NCI-H748 (cell line): ENCODE results near the gene KRT34.
"Not testable (repeated sequence)": the region's sequence is repeated elsewhere in the genome, so short reads cannot be mapped to it uniquely, and the experiment has no call there.

ENCODE experiments used
- DNase-seq: peaks from one replicate; lab custom pipeline; 2025; ENCODE audit not compliant: unreplicated experiment; lab: John Stamatoyannopoulos, UW

The KRT34 gene

DNA sequence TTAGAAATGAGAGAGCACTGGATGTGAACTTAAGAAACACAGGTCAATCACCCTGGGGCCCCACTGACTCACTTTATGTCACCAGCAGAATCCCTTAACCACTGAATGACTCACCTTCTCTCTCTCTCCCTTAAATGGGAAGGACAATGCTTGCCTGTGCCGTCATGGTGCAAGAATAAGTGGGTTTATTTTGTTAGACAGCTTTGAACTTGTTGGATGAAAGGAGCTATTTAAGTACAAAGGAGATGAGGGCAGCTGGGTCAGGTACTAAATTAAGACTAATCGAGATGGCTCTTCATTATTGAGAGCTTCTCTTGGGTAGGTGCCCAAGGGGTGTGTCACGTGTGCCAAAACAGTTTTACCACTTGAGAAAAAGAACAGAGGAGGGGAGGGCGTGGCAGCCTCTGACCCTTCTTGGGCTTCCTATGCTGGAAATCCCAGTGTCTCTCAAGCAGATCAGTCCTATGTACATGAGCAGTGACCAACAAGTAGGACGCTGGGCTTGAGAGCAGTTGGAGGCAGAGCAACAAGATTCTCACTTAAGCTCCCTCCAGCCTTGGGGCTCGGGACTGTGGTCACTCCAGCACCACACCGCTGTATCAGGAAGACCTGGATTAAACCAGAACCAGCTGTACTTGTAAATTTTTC, 22.0 kb upstream of the KRT34 start:
- DNase-seq: peak; percentile 91

GRCh38 chr17:41403404-41404023, 21.4 kb upstream of the KRT34 start:
- DNase-seq: no peak

GRCh38 chr17:41402161-41402560, 20.1 kb upstream of the KRT34 start:
- no peak for DNase-seq

DNA sequence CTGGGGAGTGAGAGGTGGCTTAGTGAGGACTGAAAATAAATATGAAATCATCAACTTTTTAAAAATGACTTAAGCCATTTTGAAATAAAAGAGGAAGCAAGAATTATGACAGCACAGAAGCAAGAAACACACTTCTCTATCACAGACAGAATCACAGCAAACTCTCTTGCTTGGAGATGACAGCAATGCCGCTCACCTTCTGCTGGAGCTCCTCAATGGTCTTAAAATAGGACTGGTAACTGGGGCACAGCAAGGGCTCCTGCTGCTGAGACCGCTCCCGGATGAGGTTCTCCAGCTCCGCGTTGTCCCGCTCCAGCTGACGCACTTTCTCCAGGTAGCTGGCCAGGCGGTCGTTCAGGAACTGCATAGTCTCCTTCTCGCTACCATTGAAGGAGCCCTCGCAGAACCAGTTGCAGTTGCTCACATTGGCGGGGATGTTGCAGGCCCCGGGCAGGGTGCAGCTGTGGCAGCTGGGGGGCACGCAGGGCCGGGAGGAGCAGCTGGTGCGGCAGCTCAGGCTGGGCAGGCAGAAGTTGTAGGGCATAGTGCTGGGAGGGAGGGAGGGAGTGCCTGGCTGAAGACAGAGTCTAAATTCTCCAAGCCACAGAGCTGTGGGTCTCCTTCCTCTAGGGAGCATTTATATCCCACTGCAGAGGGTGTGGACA, 15.0 kb upstream of the KRT34 start, which contains the start of gene KRT31:
Gene KRT31 (minus strand): TSS at position 613 of the 665 bp plus-strand sequence. CDS start 69 bp downstream, at position 544.
- DNase-seq: no peak

- DNase-seq: no peak
These were observed 14.2 kb upstream of the KRT34 start for GRCh38 chr17:41396340-41396739.

DNA sequence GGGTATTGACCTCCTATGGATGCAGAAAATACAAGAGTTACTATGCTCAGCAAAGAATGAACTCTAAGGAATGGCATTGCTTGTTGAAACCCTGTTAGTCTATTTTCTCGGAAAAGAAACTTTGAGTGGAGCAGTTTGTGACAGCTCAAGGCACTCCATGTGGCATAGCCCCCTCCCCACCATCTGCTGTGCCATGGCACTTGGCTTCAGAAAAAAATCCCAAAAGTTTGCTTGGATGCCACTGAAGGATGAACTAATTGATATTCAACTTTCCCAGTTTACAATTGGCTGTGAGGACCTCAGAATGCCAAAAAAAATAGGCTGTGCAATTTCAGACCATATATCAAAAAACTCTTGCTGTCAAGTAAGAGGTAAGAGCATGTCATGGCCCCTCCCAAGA, 13.5 kb upstream of the KRT34 start:
- no peak for DNase-seq

GRCh38 chr17:41395044-41395443, 12.9 kb upstream of the KRT34 start:
- not testable (repeated sequence) for DNase-seq

DNA sequence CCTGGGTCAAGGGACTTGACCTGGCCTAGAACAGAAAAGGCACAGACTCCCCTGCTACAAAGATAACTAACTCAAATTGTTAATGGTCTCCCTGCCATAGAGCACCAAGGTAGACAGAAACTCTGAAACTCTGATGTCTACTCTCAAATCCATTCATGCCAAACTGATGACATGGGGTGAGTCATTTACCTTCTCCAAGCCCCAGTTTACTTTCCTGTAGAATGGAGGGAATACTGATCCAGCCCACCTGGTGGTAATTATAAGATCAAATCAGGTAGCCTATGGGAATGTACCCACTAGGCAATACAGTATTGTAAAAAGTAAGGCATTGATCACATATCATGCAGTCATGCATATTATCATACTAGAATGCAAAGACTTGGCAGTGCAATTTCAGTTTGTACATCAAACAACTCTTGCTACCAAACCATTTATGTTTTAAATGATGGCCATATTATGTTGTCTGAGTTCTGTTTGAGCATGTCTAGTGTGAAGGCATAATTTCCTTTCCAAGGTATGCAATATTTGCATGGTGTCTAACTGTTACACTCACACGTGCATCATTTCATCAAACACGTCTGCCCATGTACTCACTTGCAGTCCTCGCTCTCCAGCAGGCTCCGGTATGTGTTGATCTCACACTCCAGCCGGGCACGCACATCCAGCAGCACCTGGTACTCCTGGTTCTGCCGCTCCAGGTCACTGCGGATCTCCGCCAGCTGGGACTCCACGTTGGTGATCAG, 12.3 kb upstream of the KRT34 start:
- DNase-seq: no peak

DNA sequence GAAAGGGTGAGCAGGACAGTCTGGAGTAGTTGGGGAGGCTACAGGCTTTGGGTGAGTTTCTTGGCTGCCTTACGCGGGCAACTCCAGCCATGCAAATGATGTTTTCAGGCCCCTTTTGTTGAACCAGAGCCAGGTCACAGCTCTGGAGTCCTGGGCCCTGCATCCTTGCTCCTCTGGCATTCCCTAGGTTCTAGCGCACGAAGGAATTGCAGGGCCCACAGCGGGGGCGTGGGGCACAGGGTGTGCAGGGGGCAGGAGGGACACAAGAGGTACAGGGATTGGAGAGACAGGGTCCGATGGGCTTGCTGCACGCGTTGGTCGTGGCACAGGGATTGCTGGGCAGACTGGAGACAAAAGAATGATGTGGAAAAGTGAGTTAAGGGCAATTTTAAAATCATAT, 11.7 kb upstream of the KRT34 start:
- DNase-seq: no peak

GRCh38 chr17:41393294-41393693, 11.2 kb upstream of the KRT34 start:
- no peak for DNase-seq

DNA sequence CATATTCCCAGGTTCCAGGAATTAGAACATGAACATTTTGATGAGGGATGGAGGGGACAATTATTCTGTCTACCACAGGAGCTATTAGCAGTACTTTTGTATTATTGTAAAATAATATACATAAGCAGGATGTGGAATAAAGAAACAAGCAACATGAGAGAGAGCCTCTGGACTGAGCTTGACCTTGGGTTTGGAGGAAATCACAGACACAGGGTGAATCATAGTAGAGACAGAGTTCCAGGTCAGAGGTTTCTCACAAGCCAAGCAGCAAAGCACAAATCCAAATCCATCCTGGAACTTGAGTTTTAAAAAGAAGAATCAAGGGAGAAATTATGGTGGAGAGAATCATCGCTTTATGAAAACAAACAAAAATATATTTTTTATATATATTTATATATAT, 10.2 kb upstream of the KRT34 start:
- no peak for DNase-seq

- no peak for DNase-seq
These were observed 9.4 kb upstream of the KRT34 start for GRCh38 chr17:41391535-41391934.

DNA sequence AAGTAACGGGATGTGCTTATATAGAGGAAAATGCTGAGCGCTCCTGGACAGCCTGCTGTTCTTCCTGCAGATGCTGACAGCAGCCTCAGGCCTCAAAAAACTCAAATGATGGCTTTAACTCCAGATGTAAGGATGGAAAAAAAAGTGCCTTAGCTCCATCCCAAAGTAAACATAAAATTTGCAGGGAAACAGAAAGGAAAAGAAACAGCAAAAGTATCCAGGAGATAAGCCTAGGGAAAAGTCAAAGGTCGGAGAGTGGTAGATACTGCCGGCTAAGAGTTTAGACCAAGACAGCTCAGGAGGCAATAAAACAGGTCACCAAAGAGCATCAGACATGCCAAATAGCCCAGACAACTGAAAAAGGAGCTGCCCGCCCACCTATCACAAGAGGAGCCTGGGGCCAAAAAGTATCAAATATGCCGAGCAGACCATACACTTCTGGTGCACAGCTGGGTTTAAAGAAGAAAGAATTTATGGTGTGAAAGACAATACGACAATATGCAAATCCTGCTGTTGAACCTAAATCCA, 8.4 kb upstream of the KRT34 start:
- DNase-seq: no peak

- no peak for DNase-seq
These were observed 5.6 kb upstream of the KRT34 start for GRCh38 chr17:41387670-41388069.

DNA sequence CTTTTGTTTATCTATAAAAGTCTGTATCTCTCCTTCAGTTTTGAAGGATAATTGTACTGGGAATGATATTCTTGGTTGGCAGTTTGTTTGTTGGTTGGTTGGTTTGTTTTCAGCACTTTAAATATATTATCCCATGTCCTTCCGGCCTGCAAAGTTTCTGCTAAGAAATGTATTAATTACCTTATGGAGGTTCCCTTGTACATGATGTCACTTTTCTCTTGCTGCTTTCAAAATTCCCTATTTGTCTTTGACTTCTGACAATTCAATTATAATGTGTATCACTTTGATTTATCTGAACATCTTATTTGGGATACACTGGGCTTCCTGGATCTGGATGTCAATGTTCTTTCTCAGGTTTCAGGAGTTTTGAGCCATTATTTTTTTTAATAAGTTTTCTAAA, 4.1 kb upstream of the KRT34 start:
- no peak for DNase-seq

GRCh38 chr17:41383690-41384089, 1.6 kb upstream of the KRT34 start:
- DNase-seq: no peak

GRCh38 chr17:41382394-41382793, 288 bp upstream of the KRT34 start:
- no peak for DNase-seq

DNA sequence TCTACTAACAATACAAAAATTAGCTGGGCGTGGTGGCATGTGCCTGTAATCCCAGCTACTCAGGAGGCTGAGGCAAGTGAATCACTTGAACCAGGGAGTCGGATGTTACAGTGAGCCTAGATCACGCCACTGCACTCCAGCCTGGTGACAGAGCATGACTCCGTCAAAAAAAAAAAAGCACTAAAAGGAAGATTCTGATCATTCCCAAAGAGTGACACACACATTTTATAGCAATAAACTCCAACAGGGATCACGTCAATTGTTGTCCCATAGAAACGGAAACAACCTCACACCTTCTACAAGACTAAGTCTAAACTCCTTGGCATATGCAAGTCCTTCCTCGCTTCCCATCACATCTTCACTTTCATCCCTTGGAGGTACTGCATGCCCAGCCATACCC, 2.0 kb downstream of the KRT34 start:
- DNase-seq: not testable (repeated sequence)

- no peak for DNase-seq
These were observed 4.6 kb downstream of the KRT34 start for GRCh38 chr17:41377546-41377945.

- DNase-seq: no peak
These were observed 12.4 kb downstream of the KRT34 start, which contains the start of gene KRT33B for GRCh38 chr17:41369713-41370112. Gene KRT33B, minus strand, starts transcription at chr17:41369813. Its CDS starts 63 bp downstream, at chr17:41369750.

- DNase-seq: no peak
These were observed 13.1 kb downstream of the KRT34 start for GRCh38 chr17:41369023-41369422.
